HepG2 (cell line): ENCODE data around the gene CKLF.

ENCODE experiments used
- ARID2 ChIP-seq: sonication (generic); formaldehyde crosslinking; IDR thresholded peaks from 2 replicates; pipeline ENCODE4 v1.8.1; 2022; ENCODE audit warnings: mild to moderate bottlenecking, missing genetic modification reagents, borderline replicate concordance
- JUN ChIP-seq: sonication (generic); formaldehyde crosslinking; IDR thresholded peaks from 2 replicates; pipeline ENCODE4 v1.4.0; 2020; ENCODE audit warnings: mild to moderate bottlenecking, missing genetic modification reagents
- ZNF720 ChIP-seq: sonication (generic); formaldehyde crosslinking; IDR thresholded peaks from 2 replicates; pipeline ENCODE4 v1.4.0; 2020; ENCODE audit warnings: missing genetic modification reagents

DNA sequence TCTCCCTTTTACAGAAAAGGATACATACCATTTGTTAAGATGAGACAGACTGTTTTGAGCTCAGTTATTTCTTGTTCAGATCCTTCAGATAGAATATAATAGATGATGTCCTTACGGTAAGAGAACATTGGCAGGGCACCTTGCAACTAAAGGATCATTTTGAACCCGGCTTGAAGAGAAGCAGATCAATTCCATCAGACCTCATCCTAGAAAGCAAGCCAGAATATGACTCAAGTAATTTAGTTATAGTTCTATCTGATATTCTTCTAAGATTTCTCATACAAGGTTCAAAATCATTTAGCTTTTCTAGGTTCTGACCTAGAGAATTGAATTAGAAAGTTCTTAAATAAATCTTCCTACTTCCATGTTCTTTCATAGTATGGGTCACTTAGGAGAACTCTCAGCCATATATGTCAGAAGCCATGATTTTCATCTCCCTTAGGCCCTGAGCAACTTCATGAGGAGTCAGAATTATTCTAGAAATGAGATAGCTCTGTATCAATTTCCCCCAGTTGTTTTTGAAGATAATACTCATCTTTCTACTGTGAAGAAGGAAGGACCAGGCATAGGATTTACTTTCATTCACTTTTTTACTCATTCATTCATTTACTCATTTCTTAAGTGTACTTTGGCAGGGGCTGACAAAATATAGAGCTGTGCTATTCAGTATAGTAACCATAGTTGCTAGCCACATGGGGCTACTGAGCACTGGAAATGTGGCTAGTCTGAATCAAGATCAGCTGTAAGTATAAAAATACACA is 11.4 kb downstream of the CKLF start:
- no peak for TF ChIP-seq ARID2
- no peak for TF ChIP-seq ZNF720 (CRISPR knock-in tag)
- TF ChIP-seq JUN (CRISPR knock-in tag) = no peak
